Aorta (tissue), 5 donors: ENCODE results near the gene SMKR1. TPM values are rescaled to one million over a fixed set of nuclear protein-coding genes. Genes with fewer than 3 reads are reported as not detected.

Experiments used
- ATAC-seq: fragments of 200-7000 bp; cut with Tn5 transposase; one replicate; pipeline ENCODE4 v1.9.1; 2022; ENCODE audit warnings: moderate library complexity; ENCODE audit not compliant: low FRiP score
- DNase-seq, 2 donors: peaks; one replicate each; pipeline ENCODE4 v3.0.0-alpha.2; 2020
- H3K27ac ChIP-seq, 2 donors: one replicate each; pipeline ENCODE4 v1.5.1; 2013; ENCODE audit warnings: low read length in 2 of 2, mild to moderate bottlenecking in 2 of 2, moderate library complexity in 2 of 2, control low read depth in 1 of 2, inconsistent platforms in 1 of 2, low read depth in 1 of 2
- H3K27me3 ChIP-seq, 2 donors: one replicate each; pipeline ENCODE4 v1.6.1; 2013; ENCODE audit warnings: control low read depth in 1 of 2, low read length in 1 of 2, mild to moderate bottlenecking in 1 of 2, moderate library complexity in 1 of 2; ENCODE audit not compliant: insufficient read depth in 2 of 2, control insufficient read depth in 1 of 2
- H3K36me3 ChIP-seq, 2 donors: one replicate each; pipeline ENCODE4 v1.6.1; 2013; ENCODE audit warnings: control low read depth in 1 of 2, low read length in 1 of 2, mild to moderate bottlenecking in 1 of 2; ENCODE audit not compliant: insufficient read depth in 2 of 2, control insufficient read depth in 1 of 2
- H3K4me1 ChIP-seq, 2 donors: one replicate each; pipeline ENCODE4 v1.6.1; 2013; ENCODE audit warnings: low read length in 2 of 2, control low read depth in 1 of 2, mild to moderate bottlenecking in 1 of 2, moderate library complexity in 1 of 2; ENCODE audit not compliant: insufficient read depth in 2 of 2, control insufficient read depth in 1 of 2
- H3K4me3 ChIP-seq, 2 donors: one replicate each; pipeline ENCODE4 v1.5.1; 2013; ENCODE audit warnings: low read length in 2 of 2, control low read depth in 1 of 2, mild to moderate bottlenecking in 1 of 2
- H3K9me3 ChIP-seq: one replicate; pipeline ENCODE4 v1.6.1; 2013; ENCODE audit warnings: mild to moderate bottlenecking, low read length; ENCODE audit not compliant: control insufficient read depth
- WGBS, 2 donors: extraction: QIAGEN DNeasy Blood & Tissue Kit; methylation state at CpG; one replicate each; pipeline ENCODE4 v1.1.7; 2013; 5-methylcytosine and 5-hydroxymethylcytosine counted together
- intact Hi-C, 2 donors: fragments of 100-400 bp; cut with DNase I; formaldehyde crosslinking; loops; one replicate each; pipeline versions ENCODE4 v1.14.2 to v1.15.0; 2022
- polyA plus RNA-seq, 2 donors: library from polyadenylated mRNA; stranded (reverse); fragments of 200-250 nt; gene quantifications; one replicate each; pipeline ENCODE4 v1.2.3, GENCODE V29; 2013
- total RNA-seq, 2 donors: library from RNA; stranded (reverse); fragmentation: NEBNext Ultra II Directional; extraction: Animal tissue kit (Norgen Biotek cat#: 25700); gene quantifications; one replicate each; pipeline ENCODE4 v1.2.1, GENCODE V29; 2021
- donor health status: healthy with polysubstance abuse.
- donor health status: Bipolar disorder and iron deficiency.
- donor health status: DM: no; HTN: no; CAD: no.
- donor health status: DM: no; HTN: no; CAD: no.
- donor health status: DM: yes; HTN: yes; CAD: no.

The SMKR1 gene
- total and polyA plus RNA-seq, 4 donors = 1.6 TPM; not detected in 3

DNA sequence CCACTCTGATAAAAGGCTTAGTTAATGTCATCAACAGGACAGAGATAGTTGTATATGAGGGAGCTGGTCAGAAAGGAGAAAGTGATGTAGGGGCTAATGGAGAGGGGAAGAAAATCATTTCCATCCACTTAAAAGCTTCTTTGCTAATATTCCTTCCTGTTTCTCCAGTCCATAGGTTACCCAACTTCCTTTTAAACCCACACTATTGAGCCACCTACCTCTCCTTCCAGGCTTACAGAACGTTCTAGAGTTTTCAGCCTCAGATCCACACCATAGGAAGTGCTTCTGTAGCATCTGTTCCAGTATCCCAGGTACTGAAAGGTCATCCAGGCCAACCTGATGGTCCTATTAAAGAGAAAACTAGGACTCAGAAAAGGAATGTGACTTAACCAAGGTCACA, 39.9 kb upstream of the SMKR1 start:
- intact Hi-C loops = no loop called here
- H3K9me3 ChIP-seq = no peaks in the 10 kb centered on the region
- no peaks in the 10 kb centered on the region for H3K4me1 ChIP-seq
- DNase-seq = no peak
- ATAC-seq = no peak
- no peak overlapping the region for H3K27ac ChIP-seq
- 83 to 87% methylated on average over 1 of the region's 1 CpG for WGBS, 2 donors
- H3K36me3 ChIP-seq = no peaks in the 10 kb centered on the region
- peaks cover 0 to 2% of the 10 kb centered on the region in 2 donors for H3K27me3 ChIP-seq
- H3K4me3 ChIP-seq = no peak overlapping the region

DNA sequence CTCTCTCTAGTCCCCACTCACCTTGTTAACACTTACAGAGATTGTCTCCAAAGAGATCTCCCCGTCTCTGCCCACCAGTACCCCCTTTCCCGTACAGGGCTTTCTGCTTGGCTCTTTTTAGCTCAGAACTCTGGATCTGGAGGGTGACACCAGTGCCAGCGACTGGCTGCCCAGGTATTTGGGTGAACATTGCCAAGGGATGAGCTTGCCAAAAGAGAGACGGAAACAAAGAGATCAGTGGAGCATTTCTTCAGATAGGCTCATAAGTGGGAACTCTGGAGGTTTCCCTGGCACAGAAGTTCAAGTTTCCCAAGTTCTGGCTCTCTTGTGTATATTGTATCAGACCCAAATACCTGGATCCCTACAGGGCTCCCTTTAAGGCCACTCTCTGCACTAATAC, 38.1 kb upstream of the SMKR1 start:
- 74 to 90% methylated on average over 4 of the region's 4 CpGs for WGBS, 2 donors
- no peak for DNase-seq
- Histone ChIP-seq H3K9me3 (no peaks in the 10 kb centered on the region), H3K36me3 (no peaks in the 10 kb centered on the region), H3K4me3 (no peak overlapping the region), H3K27ac (no peak overlapping the region), H3K4me1 (no peaks in the 10 kb centered on the region), H3K27me3 (peaks cover 0 to 2% of the 10 kb centered on the region in 2 donors)
- intact Hi-C loops = no loop called here
- ATAC-seq = no peak

DNA sequence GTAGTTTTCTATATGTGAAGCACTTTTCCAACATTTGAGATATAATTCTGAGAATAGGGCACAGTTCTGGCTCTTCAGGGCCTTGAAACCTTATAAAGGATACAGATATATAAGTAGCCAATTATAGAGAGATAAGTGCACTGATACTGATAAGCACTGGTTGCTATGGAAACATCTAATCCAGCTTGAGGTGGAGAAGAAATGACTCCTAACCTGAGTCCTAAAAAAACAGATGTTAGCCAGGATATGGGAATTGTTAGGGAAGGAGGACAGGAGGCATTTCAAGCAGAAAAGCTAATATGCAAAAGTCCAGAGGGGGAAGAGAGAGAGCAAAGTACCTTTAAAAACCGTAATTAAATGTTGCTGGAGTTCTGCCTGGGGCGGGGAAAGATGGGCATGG, 37.3 kb upstream of the SMKR1 start:
- no peak for ATAC-seq
- 77 to 79% methylated on average over 2 of the region's 2 CpGs for WGBS, 2 donors
- Histone ChIP-seq H3K9me3 (no peaks in the 10 kb centered on the region), H3K27ac (no peak overlapping the region), H3K36me3 (no peaks in the 10 kb centered on the region), H3K27me3 (peaks cover 0 to 2% of the 10 kb centered on the region in 2 donors), H3K4me3 (no peak overlapping the region), H3K4me1 (no peaks in the 10 kb centered on the region)
- DNase-seq = no peak
- intact Hi-C loops = no loop called here

DNA sequence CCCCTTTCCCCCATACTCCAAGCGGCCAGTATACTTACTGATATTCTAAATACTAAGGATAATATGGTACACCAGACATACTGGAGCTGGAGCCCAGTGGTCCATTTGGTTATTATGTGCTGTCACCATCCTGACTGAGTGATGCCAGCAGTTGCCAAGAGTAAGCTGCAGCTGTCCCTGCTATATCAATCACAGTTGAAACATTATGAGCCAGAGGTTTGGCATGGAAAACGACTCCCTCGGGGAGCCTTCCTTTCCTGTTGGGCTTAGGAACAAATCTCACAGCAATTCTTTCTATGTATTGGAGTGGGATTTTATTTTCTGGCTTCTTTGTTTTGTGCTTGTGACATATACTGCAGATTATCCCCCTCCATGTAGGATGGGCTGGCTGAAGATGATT, 35.5 kb upstream of the SMKR1 start:
- ATAC-seq (no peak), DNase-seq (no peak)
- WGBS, 2 donors = 53 to 65% methylated on average over 3 of the region's 3 CpGs
- H3K9me3 ChIP-seq = no peaks in the 10 kb centered on the region
- H3K4me3 ChIP-seq = no peak overlapping the region
- H3K27ac ChIP-seq = no peak overlapping the region
- intact Hi-C loops = no loop called here
- peaks cover 0 to 2% of the 10 kb centered on the region in 2 donors for H3K27me3 ChIP-seq
- no peaks in the 10 kb centered on the region for H3K36me3 ChIP-seq
- H3K4me1 ChIP-seq = no peaks in the 10 kb centered on the region

DNA sequence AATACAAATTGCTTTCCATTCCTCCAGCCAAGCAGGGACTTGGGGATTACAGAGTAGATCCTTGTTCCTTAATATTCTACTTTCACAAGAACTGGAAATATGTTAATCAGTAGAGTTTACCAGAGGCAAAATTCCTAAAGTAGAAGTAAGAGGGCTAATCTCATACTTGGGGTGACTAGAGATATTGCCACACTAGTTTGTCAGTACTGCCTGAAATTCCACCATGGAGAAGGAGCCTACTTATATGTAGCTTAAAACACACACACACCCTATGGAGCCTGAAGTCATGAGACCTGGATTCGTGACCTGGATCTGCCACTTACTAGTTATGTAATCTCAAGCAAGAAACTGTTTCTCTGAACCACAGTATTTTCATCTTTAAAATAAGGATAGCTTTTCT, 34.2 kb upstream of the SMKR1 start:
- Histone ChIP-seq H3K36me3 (no peaks in the 10 kb centered on the region), H3K4me3 (no peak overlapping the region), H3K27ac (no peak overlapping the region), H3K9me3 (no peaks in the 10 kb centered on the region), H3K27me3 (no peaks in the 10 kb centered on the region), H3K4me1 (no peaks in the 10 kb centered on the region)
- intact Hi-C loops = no loop called here
- WGBS, 2 donors = 83 to 89% methylated on average over 1 of the region's 1 CpG
- DNase-seq (no peak), ATAC-seq (no peak)

DNA sequence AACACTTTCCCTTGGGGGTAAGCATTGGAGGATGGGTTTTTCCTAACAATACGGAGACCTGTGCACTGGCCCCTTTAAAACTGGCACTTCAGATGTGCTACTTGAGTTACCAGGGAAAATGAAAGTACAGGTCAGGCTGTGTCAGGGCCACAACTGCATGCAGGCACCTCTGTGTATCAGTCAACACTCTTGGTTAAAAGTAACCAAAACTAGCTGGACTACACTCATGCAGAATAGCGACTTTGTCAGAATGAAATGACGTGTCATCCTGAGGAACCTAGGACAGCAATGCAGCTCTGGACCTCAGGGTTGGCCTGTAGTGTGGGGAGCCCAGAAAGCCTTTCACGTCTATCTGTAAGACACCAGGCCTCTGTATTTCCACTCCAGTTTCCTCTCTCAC, 33.8 kb upstream of the SMKR1 start:
- 88 to 89% methylated on average over 4 of the region's 4 CpGs for WGBS, 2 donors
- ATAC-seq (no peak), DNase-seq (no peak)
- Histone ChIP-seq H3K9me3 (no peaks in the 10 kb centered on the region), H3K4me3 (no peak overlapping the region), H3K36me3 (no peaks in the 10 kb centered on the region), H3K27ac (no peak overlapping the region), H3K4me1 (no peaks in the 10 kb centered on the region), H3K27me3 (no peaks in the 10 kb centered on the region)
- intact Hi-C loops = no loop called here

DNA sequence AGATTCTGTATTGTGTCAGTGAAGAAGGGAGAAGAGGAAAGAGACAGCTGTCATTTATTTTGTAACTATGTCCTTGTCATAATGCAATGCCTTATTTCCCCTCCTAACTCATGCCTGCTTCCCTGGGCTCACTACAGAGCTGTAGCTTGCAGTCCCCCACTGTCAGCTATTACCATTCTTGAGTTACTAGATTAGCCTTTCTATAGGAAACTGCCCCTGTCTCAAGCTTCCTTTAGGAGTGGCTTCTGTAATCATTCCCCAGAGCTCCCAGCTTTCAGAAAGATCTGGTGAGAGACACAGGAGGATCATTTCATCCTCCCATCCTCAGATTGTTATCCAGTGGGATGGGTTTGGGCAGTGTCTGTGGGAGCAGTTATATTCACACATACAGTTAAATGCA, 32.4 kb upstream of the SMKR1 start:
- Histone ChIP-seq H3K4me1 (no peaks in the 10 kb centered on the region), H3K4me3 (no peak overlapping the region), H3K36me3 (no peaks in the 10 kb centered on the region), H3K27ac (no peak overlapping the region), H3K9me3 (no peaks in the 10 kb centered on the region), H3K27me3 (no peaks in the 10 kb centered on the region)
- ATAC-seq = no peak
- no peak for DNase-seq
- intact Hi-C loops = loop anchor here (2.0 to 5.0 kb wide), 3 partner anchors 103 to 253 kb away; no protein-coding TSS in a partner anchor

DNA sequence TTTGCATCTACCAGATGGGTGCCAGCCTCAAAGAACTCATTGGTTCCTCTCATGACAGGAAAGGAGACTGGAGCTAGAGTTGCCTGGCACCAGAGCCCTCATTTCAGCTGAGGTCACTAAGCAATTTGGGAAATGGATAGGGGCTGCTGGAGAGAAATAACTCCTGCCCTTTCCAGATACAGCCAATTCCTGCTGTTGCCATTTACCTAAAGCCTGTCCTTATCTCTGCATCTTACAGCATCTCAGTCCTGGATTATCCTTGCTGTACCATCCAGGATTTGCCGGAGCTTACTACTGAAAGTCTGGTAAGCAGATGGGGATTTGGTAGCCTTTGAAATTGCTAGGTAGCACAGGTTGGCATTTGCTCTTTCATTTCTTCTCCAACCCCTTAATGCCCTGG, 31.9 kb upstream of the SMKR1 start:
- H3K36me3 ChIP-seq = no peaks in the 10 kb centered on the region
- DNase-seq = no peak
- WGBS, 2 donors = 99 to 100% methylated on average over 1 of the region's 1 CpG
- no peak for ATAC-seq
- H3K27me3 ChIP-seq = no peaks in the 10 kb centered on the region
- H3K4me3 ChIP-seq = no peak overlapping the region
- H3K4me1 ChIP-seq = no peaks in the 10 kb centered on the region
- intact Hi-C loops = loop anchor here (2.0 to 5.0 kb wide), 3 partner anchors 103 to 253 kb away; no protein-coding TSS in a partner anchor
- H3K9me3 ChIP-seq = no peaks in the 10 kb centered on the region
- no peak overlapping the region for H3K27ac ChIP-seq

DNA sequence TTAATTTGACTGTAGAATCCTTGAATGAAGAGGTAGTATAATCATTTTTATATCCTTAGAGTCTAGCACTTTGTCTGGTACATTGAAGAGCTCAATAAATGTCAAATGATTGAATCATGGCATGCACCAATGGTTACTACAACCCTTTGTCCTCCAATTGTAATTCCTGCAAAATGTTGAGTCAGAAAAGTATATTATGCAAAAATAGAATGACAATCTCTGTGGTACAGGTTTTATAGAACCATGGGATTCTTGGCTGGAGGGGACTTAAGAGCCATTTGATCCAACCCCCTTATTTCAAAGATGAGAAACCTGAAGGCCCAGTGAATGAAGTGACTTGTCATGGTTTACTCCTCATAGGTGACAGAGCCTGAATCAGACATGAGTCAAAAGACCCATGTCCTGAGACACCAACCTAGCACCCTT, 30.9 kb upstream of the SMKR1 start:
- DNase-seq (no peak), ATAC-seq (no peak)
- H3K9me3 ChIP-seq = no peaks in the 10 kb centered on the region
- H3K4me3 ChIP-seq = no peak overlapping the region
- no peaks in the 10 kb centered on the region for H3K27me3 ChIP-seq
- H3K4me1 ChIP-seq = no peaks in the 10 kb centered on the region
- H3K27ac ChIP-seq = no peak overlapping the region
- intact Hi-C loops = loop anchor here (2.0 to 5.0 kb wide), 3 partner anchors 104 to 254 kb away; no protein-coding TSS in a partner anchor
- H3K36me3 ChIP-seq = no peaks in the 10 kb centered on the region
